Activated T-cell treated with anti-CD3 and anti-CD28 coated beads, Interleukin-2, amount 50 U/mL, for 72 hours (primary cell): ENCODE measurements around the gene TCERG1L. TPM values are rescaled to one million over a fixed set of nuclear protein-coding genes. Genes with fewer than 3 reads are reported as not detected.
"Not testable (repeated sequence)": the region's sequence is repeated elsewhere in the genome, so short reads cannot be mapped to it uniquely, and the experiment has no call there.

Experiments used
- ATAC-seq, 2 donors: fragments of 150-1000 bp; cut with Tn5 transposase; replicated peaks in 1 of 2; 2 replicates each; pipeline ENCODE4 v1.10.0; 2021; ENCODE audit warnings: moderate library complexity in 2 of 2, mild to moderate bottlenecking in 1 of 2
- DNase-seq, 2 donors: peaks; one replicate each; pipeline ENCODE4 v3.0.0; 2021 to 2022; ENCODE audit warnings: mixed read lengths in 1 of 2
- H3K27ac Mint-ChIP-seq: one replicate; pipeline ENCODE4 v1.8.0; 2022; ENCODE audit warnings: mild to moderate bottlenecking, moderate library complexity, mixed read lengths
- H3K27me3 Mint-ChIP-seq: one replicate; pipeline ENCODE4 v1.8.0; 2022; ENCODE audit warnings: low read depth, mixed read lengths
- H3K36me3 Mint-ChIP-seq, 2 donors: one replicate each; pipeline ENCODE4 v1.8.0; 2022; ENCODE audit warnings: mixed read lengths in 2 of 2, mild to moderate bottlenecking in 1 of 2; ENCODE audit not compliant: insufficient read depth in 2 of 2
- H3K4me1 Mint-ChIP-seq: one replicate; pipeline ENCODE4 v1.8.0; 2022; ENCODE audit warnings: low read depth, mixed read lengths
- H3K4me3 Mint-ChIP-seq, 2 donors: one replicate each; pipeline ENCODE4 v1.8.0; 2022; ENCODE audit warnings: mild to moderate bottlenecking in 2 of 2, mixed read lengths in 2 of 2, moderate library complexity in 2 of 2
- H3K9me3 Mint-ChIP-seq, 2 donors: one replicate each; pipeline ENCODE4 v1.8.0; 2022; ENCODE audit warnings: mixed read lengths in 2 of 2
- total RNA-seq, 2 donors: library from RNA; stranded (reverse); gene quantifications; one replicate each; pipeline ENCODE4 v1.2.3, GENCODE V29; 2022

The TCERG1L gene
- total RNA-seq, 2 donors from 2014 or later, result 0.09 TPM; not detected in 1

DNA sequence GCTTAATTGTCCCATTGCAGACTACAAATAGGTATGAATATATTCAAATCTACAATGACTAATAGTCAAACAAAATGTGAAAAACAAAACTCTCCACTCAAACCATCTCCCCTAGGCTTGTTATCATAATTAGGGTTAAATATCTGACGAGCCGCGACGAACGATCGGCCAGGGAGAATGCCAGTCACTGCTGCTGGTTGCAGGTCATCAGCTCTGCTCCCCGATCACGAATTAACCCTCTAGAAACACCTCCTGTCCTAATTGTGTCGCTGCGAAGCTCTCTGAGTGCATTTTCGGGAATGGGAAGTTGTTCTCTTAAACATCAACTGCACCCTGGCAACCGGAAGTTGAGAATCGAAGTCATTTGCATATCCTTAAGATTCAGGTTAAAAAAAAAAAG, 167.3 kb downstream of the TCERG1L start:
- Mint-ChIP-seq H3K27me3 (no peaks in the 10 kb centered on the region), H3K4me3 (no peak overlapping the region)
- DNase-seq, result no peak

DNA sequence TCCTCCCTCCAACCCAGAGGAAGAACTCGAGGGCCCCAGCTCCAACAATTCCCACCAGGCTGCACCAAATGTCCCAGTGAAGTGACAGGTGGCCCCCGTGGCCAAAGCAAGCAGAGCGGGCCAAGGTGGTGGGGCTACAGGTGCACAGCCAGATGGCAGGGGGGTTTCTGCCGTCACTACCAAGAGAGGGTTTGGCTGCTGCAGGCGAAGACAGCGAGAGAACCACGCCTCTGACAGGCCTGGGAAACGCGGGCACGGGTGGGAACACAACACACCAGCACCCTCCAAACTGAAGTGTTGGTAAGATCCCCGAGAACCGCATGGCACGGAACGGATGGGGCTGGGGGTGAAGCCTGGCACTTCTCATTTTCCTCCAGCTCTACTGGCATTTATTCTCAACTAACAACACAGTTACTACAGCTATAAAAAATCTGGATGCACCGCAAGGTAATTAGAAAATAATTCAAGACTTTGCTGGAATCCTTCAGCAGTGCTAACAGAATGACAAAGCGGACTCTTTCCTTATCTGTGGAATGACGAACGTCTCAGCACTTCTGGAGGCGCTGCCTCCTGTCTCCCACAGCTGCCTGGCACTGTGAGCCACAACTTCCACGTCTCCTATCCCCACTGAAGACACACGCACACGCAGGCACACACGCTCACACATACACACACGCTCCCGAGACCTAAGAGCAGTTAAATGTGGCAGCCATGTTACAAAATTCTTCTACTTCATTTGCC, 167.9 kb downstream of the TCERG1L start:
- H3K27me3 Mint-ChIP-seq, result no peaks in the 10 kb centered on the region
- no peak overlapping the region for H3K27ac Mint-ChIP-seq
- no peak overlapping the region for H3K4me3 Mint-ChIP-seq
- ATAC-seq (no peak), DNase-seq (no peak)
- H3K4me1 Mint-ChIP-seq, result no peaks in the 10 kb centered on the region
- no peaks in the 10 kb centered on the region for H3K9me3 Mint-ChIP-seq
- no peaks in the 10 kb centered on the region for H3K36me3 Mint-ChIP-seq

More for the DNA sequence above, 167.3 kb downstream of the TCERG1L start:
- H3K36me3 Mint-ChIP-seq, result no peaks in the 10 kb centered on the region
- H3K27ac Mint-ChIP-seq, result no peak overlapping the region
- ATAC-seq, result no peak
- H3K9me3 Mint-ChIP-seq, result no peaks in the 10 kb centered on the region
- no peaks in the 10 kb centered on the region for H3K4me1 Mint-ChIP-seq

DNA sequence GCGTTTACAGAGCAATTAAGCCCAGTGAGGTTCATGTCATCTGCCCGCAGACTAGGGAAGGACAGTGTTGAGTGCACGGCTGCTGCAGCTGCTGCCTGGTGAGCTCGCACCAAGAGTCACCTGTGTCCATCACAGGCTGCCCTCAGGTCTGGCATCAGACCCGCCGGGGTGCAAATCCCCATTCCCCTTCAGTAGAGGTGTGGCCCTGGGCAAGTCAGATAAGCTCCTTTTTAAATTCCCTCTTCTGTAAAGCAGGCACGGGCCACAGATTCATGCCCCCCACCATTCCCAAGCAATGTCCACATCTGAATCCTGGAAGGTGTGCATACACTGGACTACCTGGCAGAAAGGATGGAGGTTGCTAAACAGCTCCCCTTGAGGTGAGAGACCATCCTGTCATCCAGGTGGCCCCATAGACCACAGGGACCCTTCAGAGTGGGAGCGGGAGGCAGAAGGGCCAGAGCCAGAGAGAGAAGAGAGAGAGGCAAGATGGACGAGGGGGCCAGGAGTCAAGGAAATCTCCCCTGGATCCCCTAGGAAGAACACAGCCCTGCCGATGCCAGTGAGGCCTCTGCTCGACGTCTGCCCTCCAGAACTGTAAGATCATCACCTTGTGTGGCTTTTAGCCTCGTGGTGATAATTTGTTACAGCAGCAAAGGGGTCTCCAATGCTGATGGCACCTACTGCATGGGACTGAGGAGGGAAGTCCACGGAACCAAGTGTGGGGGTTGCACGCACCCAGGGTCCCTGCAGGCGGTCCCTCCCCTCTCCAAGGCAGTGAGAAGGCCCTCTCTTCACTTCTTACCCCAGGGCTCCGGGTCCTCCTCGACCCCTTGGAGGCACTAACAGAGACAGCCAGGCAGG, 168.8 kb downstream of the TCERG1L start:
- Mint-ChIP-seq H3K9me3 (no peaks in the 10 kb centered on the region), H3K27ac (no peak overlapping the region), H3K27me3 (no peaks in the 10 kb centered on the region), H3K4me3 (no peak overlapping the region), H3K4me1 (no peaks in the 10 kb centered on the region), H3K36me3 (no peaks in the 10 kb centered on the region)
- ATAC-seq (no peak), DNase-seq (no peak)

DNA sequence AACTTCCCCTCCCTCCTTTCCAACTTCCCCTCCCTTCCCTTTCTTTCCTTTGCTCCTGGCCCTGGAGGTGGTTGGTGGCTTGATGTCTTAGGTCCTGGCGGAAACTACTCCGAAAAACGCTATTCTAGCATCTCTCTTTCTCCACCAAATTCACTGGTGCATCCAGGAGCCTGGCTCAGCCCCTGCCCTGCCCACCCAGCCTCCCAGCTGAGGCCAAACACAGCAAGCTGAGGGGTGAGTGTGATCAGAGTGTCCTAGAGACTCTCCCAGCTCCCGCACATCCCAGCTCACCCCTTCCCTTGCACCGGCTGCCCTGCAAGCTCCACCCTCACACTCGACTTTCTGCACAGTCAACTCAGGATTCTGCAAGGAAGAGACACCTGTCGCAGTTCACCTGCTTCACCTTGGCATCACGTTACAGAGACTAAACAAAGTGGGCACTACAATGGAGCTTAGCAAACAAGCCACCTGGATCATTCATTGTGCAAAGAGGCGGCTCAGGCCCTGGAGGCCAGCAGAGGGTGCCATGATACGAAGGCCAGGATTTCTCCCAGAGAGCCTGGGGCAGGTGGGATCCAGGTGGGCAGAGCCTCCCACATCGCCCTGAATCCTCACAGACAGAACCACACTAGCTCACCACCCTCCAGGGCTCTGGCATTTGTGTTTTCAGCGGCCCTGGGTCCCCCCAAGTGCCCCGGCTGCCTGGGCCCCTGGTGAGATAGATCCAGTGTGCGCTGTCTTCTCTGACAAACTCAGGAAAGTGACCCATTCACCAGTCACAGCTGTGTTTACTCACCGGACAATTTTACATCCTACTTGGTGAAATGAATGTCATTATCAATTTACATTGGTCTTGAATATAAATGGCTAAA, 169.6 kb downstream of the TCERG1L start:
- no peak overlapping the region for H3K27ac Mint-ChIP-seq

DNA sequence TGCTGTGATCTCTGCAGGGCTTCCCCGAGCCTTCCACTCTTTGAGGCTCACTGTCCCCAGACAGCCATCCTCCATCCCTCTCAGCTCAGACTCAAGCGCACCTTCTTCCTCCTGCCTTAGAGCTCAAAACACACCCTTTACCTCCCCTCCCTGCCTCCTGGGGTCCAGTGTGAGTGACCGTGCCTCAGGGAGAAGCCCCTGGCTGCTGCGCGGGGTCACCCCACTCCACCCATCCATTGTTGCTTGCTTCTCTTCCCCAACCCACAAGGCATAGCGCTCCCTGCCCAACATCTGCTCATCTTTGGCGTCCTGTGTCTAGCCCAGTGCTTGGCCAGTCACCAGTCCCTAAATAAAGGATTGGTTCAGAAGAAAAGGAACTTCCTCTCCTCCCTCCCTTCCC, 170.3 kb downstream of the TCERG1L start:
- DNase-seq (no peak), ATAC-seq (no peak)
- Mint-ChIP-seq H3K4me3 (no peak overlapping the region), H3K36me3 (no peaks in the 10 kb centered on the region), H3K27me3 (no peaks in the 10 kb centered on the region), H3K9me3 (no peaks in the 10 kb centered on the region), H3K4me1 (no peaks in the 10 kb centered on the region), H3K27ac (no peak overlapping the region)

More for the DNA sequence above, 169.6 kb downstream of the TCERG1L start:
- Mint-ChIP-seq H3K9me3 (no peaks in the 10 kb centered on the region), H3K36me3 (no peaks in the 10 kb centered on the region), H3K4me3 (no peak overlapping the region), H3K27me3 (no peaks in the 10 kb centered on the region), H3K4me1 (no peaks in the 10 kb centered on the region)
- no peak for ATAC-seq
- no peak for DNase-seq

DNA sequence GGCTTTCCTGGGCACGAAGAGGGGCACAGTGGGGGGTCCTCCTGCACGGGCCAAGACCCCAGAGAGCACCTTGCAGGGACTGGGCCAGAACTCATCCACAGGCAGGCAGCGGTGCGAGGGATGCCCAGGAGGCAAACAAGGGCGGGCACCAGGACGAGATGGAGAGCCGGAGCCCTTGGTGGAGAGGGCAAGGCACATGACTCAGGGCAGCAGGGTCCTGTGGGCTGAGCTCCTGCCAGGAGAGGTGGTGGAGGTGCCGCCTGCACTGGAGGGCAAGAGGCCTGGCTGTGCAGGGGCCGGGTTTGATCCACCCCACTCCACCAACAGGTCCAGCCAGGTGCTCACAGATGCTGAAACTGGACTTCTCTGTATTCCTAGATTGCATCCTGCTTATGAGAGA, 170.9 kb downstream of the TCERG1L start:
- no peak for ATAC-seq
- Mint-ChIP-seq H3K4me3 (no peak overlapping the region), H3K36me3 (no peaks in the 10 kb centered on the region)

DNA sequence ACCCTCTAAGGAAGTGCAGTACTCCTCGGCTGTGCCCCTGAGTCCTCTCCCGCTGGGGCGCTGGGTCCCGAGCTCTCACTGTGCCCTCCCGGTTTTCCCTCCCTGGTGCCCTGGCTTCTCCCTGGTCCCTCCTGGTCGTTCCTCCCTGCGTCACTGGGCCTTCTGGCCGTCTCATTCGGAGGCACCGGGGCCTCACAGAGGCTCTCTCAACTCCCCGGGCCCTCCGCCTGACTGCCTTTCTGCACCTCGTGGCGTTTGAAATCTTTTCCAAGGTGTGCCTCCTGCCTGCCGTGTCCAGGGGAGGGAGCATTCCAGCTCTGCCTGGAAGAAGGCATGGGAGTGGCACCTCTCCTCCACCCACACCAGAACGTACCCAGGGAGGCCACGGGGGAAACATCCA, 174.3 kb downstream of the TCERG1L start:
- no peaks in the 10 kb centered on the region for H3K4me1 Mint-ChIP-seq
- H3K4me3 Mint-ChIP-seq, result no peak overlapping the region
- no peaks in the 10 kb centered on the region for H3K27me3 Mint-ChIP-seq
- no peaks in the 10 kb centered on the region for H3K36me3 Mint-ChIP-seq
- ATAC-seq (no peak), DNase-seq (no peak)
- no peaks in the 10 kb centered on the region for H3K9me3 Mint-ChIP-seq
- no peak overlapping the region for H3K27ac Mint-ChIP-seq

More for the DNA sequence above, 170.9 kb downstream of the TCERG1L start:
- Mint-ChIP-seq H3K27me3 (no peaks in the 10 kb centered on the region), H3K4me1 (no peaks in the 10 kb centered on the region), H3K9me3 (no peaks in the 10 kb centered on the region), H3K27ac (no peak overlapping the region)
- DNase-seq, result no peak

DNA sequence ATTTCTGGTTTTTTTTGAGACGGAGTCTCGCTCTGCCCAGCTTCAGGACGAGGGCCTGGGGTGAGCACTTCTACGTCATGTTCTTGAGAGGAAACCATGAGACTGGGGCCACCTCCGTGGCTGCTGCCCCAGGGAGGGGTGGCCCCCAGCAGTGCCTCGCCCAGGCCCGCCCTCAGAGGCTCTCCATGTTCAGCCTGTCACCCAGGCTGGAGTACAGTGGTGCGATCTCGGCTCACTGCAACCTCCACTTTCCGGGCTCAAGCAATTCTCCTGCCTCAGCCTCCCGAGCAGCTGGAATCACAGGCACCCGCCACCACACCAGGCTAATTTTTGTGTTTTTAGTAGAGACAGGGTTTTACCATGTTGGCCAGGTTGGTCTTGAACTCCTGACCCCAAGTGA, 175.2 kb downstream of the TCERG1L start:
- not testable (repeated sequence) for H3K27ac Mint-ChIP-seq, H3K36me3 Mint-ChIP-seq, DNase-seq, H3K9me3 Mint-ChIP-seq, ATAC-seq, H3K27me3 Mint-ChIP-seq, H3K4me1 Mint-ChIP-seq, H3K4me3 Mint-ChIP-seq

DNA sequence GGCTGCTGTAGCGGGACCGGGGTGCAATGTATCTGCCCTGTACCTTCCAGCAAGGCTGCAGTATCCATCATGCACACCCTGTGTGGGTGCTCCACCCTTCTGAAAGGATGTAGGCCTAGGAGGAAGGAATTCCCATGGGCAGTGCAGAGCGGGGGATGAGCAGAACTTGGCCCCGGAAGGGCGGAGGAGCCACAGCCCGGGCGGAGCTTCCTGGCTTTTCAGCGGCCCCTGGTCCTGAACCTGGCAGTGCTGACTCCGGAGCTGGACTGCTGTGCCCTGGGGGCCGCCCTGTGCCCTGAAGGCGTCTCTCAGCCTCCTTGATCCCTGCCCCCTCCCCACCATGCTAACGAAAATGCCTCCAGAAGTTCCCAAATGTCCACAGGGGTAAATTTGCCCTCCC, 175.8 kb downstream of the TCERG1L start:
- H3K4me3 Mint-ChIP-seq, result no peak overlapping the region
- DNase-seq (no peak), ATAC-seq (no peak)
- no peaks in the 10 kb centered on the region for H3K36me3 Mint-ChIP-seq
- H3K9me3 Mint-ChIP-seq, result no peaks in the 10 kb centered on the region
- H3K27me3 Mint-ChIP-seq, result no peaks in the 10 kb centered on the region
- no peak overlapping the region for H3K27ac Mint-ChIP-seq
- H3K4me1 Mint-ChIP-seq, result no peaks in the 10 kb centered on the region

DNA sequence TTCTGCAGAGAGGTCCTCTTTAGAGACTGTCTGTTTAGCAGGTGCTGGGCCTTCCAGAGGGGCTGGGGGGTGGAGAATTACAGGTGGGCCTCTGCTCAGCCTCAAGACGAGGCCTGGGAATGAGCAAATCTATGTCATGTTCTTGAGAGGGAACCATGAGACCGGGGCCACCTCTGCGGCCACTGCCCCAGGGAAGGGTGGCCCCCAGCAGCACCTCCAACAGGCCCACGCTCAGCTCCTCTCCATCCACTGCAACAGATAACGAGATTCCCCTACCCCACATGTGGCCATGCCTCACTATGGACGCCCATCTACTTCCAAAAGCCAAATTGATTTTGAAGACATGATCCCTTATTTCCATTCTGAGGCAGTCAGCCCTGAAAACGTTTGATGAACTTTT, 176.9 kb downstream of the TCERG1L start:
- no peaks in the 10 kb centered on the region for H3K36me3 Mint-ChIP-seq
- H3K27ac Mint-ChIP-seq, result no peak overlapping the region
- ATAC-seq, result no peak
- no peaks in the 10 kb centered on the region for H3K27me3 Mint-ChIP-seq
- H3K9me3 Mint-ChIP-seq, result no peaks in the 10 kb centered on the region
- no peak for DNase-seq
- H3K4me3 Mint-ChIP-seq, result no peak overlapping the region
- H3K4me1 Mint-ChIP-seq, result no peaks in the 10 kb centered on the region

DNA sequence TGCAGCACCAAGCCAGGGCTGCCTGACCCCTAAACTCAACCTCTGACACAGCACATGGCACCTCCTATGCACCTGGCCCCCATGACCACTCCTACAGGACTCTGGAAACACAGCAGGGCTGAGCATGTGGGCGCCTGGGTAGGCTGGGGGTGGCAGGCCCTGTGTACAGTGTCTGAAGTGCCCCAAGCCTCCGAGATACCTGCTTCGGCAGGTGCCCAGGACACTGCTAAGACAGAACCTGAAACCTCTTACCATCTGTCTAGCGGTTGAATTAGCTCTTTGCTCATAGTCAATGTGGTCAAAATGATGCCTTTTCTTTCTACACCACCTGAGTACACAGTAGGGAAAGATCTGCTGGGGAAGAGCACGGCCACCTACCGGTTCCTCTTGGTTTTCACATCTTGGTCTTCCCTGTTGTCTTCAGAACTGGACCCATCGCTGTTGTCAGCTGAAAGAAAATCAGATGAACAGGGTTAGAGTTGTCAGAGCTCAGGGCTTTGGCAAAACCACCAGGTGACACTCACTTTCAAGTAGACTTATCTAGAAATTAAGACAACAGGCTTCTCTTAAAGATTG, 177.4 kb downstream of the TCERG1L start:
- no peaks in the 10 kb centered on the region for H3K27me3 Mint-ChIP-seq
- no peaks in the 10 kb centered on the region for H3K36me3 Mint-ChIP-seq
- no peak overlapping the region for H3K27ac Mint-ChIP-seq
- no peaks in the 10 kb centered on the region for H3K4me1 Mint-ChIP-seq
- no peak overlapping the region for H3K4me3 Mint-ChIP-seq
- ATAC-seq (no peak), DNase-seq (no peak)
- H3K9me3 Mint-ChIP-seq, result no peaks in the 10 kb centered on the region

DNA sequence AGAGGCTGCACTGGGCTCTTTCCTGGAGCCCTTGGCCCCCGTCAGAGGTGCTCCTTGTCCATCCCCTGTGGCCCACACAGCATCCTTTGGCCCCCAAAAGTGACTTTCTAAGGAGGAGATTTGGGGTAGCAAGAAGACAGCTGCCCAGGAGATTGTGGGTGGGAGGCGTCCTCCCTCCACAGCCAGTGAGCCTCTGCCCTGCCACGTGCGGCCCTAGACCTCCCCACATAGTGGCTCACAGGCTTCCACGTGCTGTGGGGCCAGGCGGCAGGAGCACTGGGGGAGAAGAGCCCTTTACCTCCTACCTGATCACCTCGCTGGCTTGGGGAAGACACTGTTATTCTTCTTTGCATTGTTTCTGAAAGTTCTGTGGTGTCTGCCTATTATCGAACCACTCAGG, 178.8 kb downstream of the TCERG1L start:
- Mint-ChIP-seq H3K27me3 (no peaks in the 10 kb centered on the region), H3K27ac (no peak overlapping the region), H3K9me3 (no peaks in the 10 kb centered on the region), H3K4me1 (no peaks in the 10 kb centered on the region), H3K4me3 (no peak overlapping the region), H3K36me3 (no peaks in the 10 kb centered on the region)
- DNase-seq (no peak), ATAC-seq (no peak)
